Measurements from ENCODE around the gene TRIM45. TPM values are rescaled to one million over a fixed set of nuclear protein-coding genes. Genes with fewer than 3 reads are reported as not detected.

Gene TRIM45
- total RNA-seq, 6 donors from 2014 or later, result 0.30 to 7.3 (median 2.3) TPM

- H3K27ac ChIP-seq, result no peak overlapping the region
- DNase-seq, result no peak
- H3K4me1 ChIP-seq, result peaks cover 6 to 14% (median 8%) of the 10 kb centered on the region in 4 donors
- H3K36me3 ChIP-seq, result no peaks in the 10 kb centered on the region
- H3K27me3 ChIP-seq, result no peaks in the 10 kb centered on the region
- no peak for ATAC-seq (ENCODE audit: low FRiP score in 2 of 2)
- no peak for TF ChIP-seq POLR2A (IDR thresholded peaks at IDR 0.05)
- TF ChIP-seq EP300 (IDR thresholded peaks at IDR 0.05), result no peak
- no peak for TF ChIP-seq CTCF (IDR thresholded peaks at IDR 0.05)
- no peak for TF ChIP-seq POLR2AphosphoS5 (IDR thresholded peaks at IDR 0.05)
- no peaks in the 10 kb centered on the region for H3K9me3 ChIP-seq
- 82 to 93% methylated on average over 2 of the region's 2 CpGs for WGBS, 2 donors
- no peak overlapping the region for H3K4me3 ChIP-seq
Observed at GRCh38 chr1:117117697-117118096, 3.9 kb downstream of the TRIM45 start.

GRCh38 chr1:117116784-117117130 lies 4.8 kb downstream of the TRIM45 start:
- TF ChIP-seq CTCF (IDR thresholded peaks at IDR 0.05) (no peak), POLR2AphosphoS5 (IDR thresholded peaks at IDR 0.05) (no peak), POLR2A (IDR thresholded peaks at IDR 0.05) (no peak), EP300 (IDR thresholded peaks at IDR 0.05) (no peak)
- Histone ChIP-seq H3K36me3 (peaks cover 0 to 5% (median 0%) of the 10 kb centered on the region in 4 donors), H3K27ac (no peak overlapping the region), H3K4me1 (peaks cover 0 to 7% (median 7%) of the 10 kb centered on the region in 4 donors), H3K9me3 (no peaks in the 10 kb centered on the region), H3K27me3 (no peaks in the 10 kb centered on the region), H3K4me3 (no peak overlapping the region)
- ATAC-seq (ENCODE audit: low FRiP score in 2 of 2) (no peak), DNase-seq (no peak)
- WGBS, 2 donors, result 91 to 93% methylated on average over 3 of the region's 3 CpGs

GRCh38 chr1:117116090-117116783 lies 5.3 kb downstream of the TRIM45 start:
- no peaks in the 10 kb centered on the region for H3K9me3 ChIP-seq
- no peaks in the 10 kb centered on the region for H3K27me3 ChIP-seq
- H3K36me3 ChIP-seq, result peaks cover 0 to 5% (median 0%) of the 10 kb centered on the region in 4 donors
- ATAC-seq (ENCODE audit: low FRiP score in 2 of 2), result no peak
- TF ChIP-seq CTCF (IDR thresholded peaks at IDR 0.05), result no peak
- TF ChIP-seq POLR2AphosphoS5 (IDR thresholded peaks at IDR 0.05), result no peak
- TF ChIP-seq POLR2A (IDR thresholded peaks at IDR 0.05), result no peak
- no peak for TF ChIP-seq EP300 (IDR thresholded peaks at IDR 0.05)
- 90 to 93% methylated on average over 13 of the region's 13 CpGs for WGBS, 2 donors
- no peak for DNase-seq
- peaks cover 0 to 7% (median 6%) of the 10 kb centered on the region in 4 donors for H3K4me1 ChIP-seq
- H3K27ac ChIP-seq, result no peak overlapping the region
- H3K4me3 ChIP-seq, result no peak overlapping the region

GRCh38 chr1:117114877-117115276 lies 6.7 kb downstream of the TRIM45 start:
- WGBS, 2 donors, result 64 to 76% methylated on average over 2 of the region's 2 CpGs
- H3K27me3 ChIP-seq, result no peaks in the 10 kb centered on the region
- no peaks in the 10 kb centered on the region for H3K9me3 ChIP-seq
- H3K4me3 ChIP-seq, result no peak overlapping the region
- H3K4me1 ChIP-seq, result no peaks in the 10 kb centered on the region
- TF ChIP-seq EP300 (IDR thresholded peaks at IDR 0.05) (no peak), CTCF (IDR thresholded peaks at IDR 0.05) (no peak), POLR2A (IDR thresholded peaks at IDR 0.05) (no peak), POLR2AphosphoS5 (IDR thresholded peaks at IDR 0.05) (no peak)
- ATAC-seq (ENCODE audit: low FRiP score in 2 of 2) (no peak), DNase-seq (no peak)
- no peak overlapping the region for H3K27ac ChIP-seq
- peaks cover 0 to 8% (median 0%) of the 10 kb centered on the region in 4 donors for H3K36me3 ChIP-seq

GRCh38 chr1:117113199-117113598 lies 8.3 kb downstream of the TRIM45 start:
- TF ChIP-seq EP300 (IDR thresholded peaks at IDR 0.05) (no peak), POLR2A (IDR thresholded peaks at IDR 0.05) (no peak), POLR2AphosphoS5 (IDR thresholded peaks at IDR 0.05) (no peak), CTCF (IDR thresholded peaks at IDR 0.05) (no peak)
- ATAC-seq (ENCODE audit: low FRiP score in 2 of 2) (no peak), DNase-seq (peak in 1 of 2 donors; percentile 42)
- no peak overlapping the region for H3K27ac ChIP-seq
- no peak overlapping the region for H3K4me3 ChIP-seq
- WGBS, 2 donors, result 93 to 95% methylated on average over 8 to 11 of the region's 11 CpGs
- H3K36me3 ChIP-seq, result peaks cover 0 to 8% (median 0%) of the 10 kb centered on the region in 4 donors
- H3K4me1 ChIP-seq, result no peaks in the 10 kb centered on the region
- H3K27me3 ChIP-seq, result no peaks in the 10 kb centered on the region
- H3K9me3 ChIP-seq, result no peaks in the 10 kb centered on the region

Data from upper lobe of left lung (tissue), 6 donors.